Measurements from ENCODE around the gene CD8A.

The CD8A gene

GRCh38 chr2:86758405-86758804 is 32.3 kb downstream of the CD8A start:
- TF ChIP-seq ISL1 (CRISPR knock-in tag; IDR thresholded peaks at IDR 0.05) = no peak
- no peak for TF ChIP-seq CSRNP3 (CRISPR knock-in tag; IDR thresholded peaks at IDR 0.05)
- no peak for TF ChIP-seq SNAI2 (CRISPR knock-in tag; IDR thresholded peaks at IDR 0.05)
- TF ChIP-seq PPARA (CRISPR knock-in tag; IDR thresholded peaks at IDR 0.05; ENCODE audit: borderline replicate concordance) = no peak
- no peak for TF ChIP-seq GLIS3 (CRISPR knock-in tag; IDR thresholded peaks at IDR 0.05)
- no peak for TF ChIP-seq TSHZ2 (CRISPR knock-in tag; IDR thresholded peaks at IDR 0.05)
- no peak for TF ChIP-seq ZFP30 (CRISPR knock-in tag; IDR thresholded peaks at IDR 0.05)
- TF ChIP-seq TOX (CRISPR knock-in tag; IDR thresholded peaks at IDR 0.05; ENCODE audit: borderline replicate concordance) = no peak
- no peak for TF ChIP-seq ESRRG (CRISPR knock-in tag; IDR thresholded peaks at IDR 0.05)
- ATAC-seq = no peak

- TF ChIP-seq TOX (CRISPR knock-in tag; IDR thresholded peaks at IDR 0.05; ENCODE audit: borderline replicate concordance) (no peak), BACH2 (CRISPR knock-in tag; IDR thresholded peaks at IDR 0.05; ENCODE audit: borderline replicate concordance) (no peak), TCF4 (CRISPR knock-in tag; IDR thresholded peaks at IDR 0.05; ENCODE audit: borderline replicate concordance) (no peak), OSR1 (CRISPR knock-in tag; IDR thresholded peaks at IDR 0.05) (no peak), POU6F1 (CRISPR knock-in tag; IDR thresholded peaks at IDR 0.05; ENCODE audit: borderline replicate concordance, low read depth) (no peak), ZFP30 (CRISPR knock-in tag; IDR thresholded peaks at IDR 0.05) (no peak), ZNF70 (CRISPR knock-in tag; IDR thresholded peaks at IDR 0.05) (no peak), TSHZ2 (CRISPR knock-in tag; IDR thresholded peaks at IDR 0.05) (no peak), GLIS3 (CRISPR knock-in tag; IDR thresholded peaks at IDR 0.05) (no peak), CREB5 (CRISPR knock-in tag; IDR thresholded peaks at IDR 0.05; ENCODE audit: low read depth) (no peak), CSDC2 (CRISPR knock-in tag; IDR thresholded peaks at IDR 0.05) (no peak), RARB (CRISPR knock-in tag; IDR thresholded peaks at IDR 0.05) (no peak), CSRNP3 (CRISPR knock-in tag; IDR thresholded peaks at IDR 0.05) (no peak)
- ATAC-seq = no peak
These were observed 37.1 kb downstream of the CD8A start for GRCh38 chr2:86753606-86754005.

- no peak for ATAC-seq
- TF ChIP-seq RARB (CRISPR knock-in tag; IDR thresholded peaks at IDR 0.05) = no peak
- TF ChIP-seq CSDC2 (CRISPR knock-in tag; IDR thresholded peaks at IDR 0.05) = no peak
- no peak for TF ChIP-seq PATZ1 (CRISPR knock-in tag; IDR thresholded peaks at IDR 0.05; ENCODE audit: borderline replicate concordance)
- no peak for TF ChIP-seq ZNF565 (CRISPR knock-in tag; conservative IDR thresholded peaks at IDR 0.05; ENCODE audit: low read depth)
- no peak for TF ChIP-seq ESRRG (CRISPR knock-in tag; IDR thresholded peaks at IDR 0.05)
These were observed 37.8 kb downstream of the CD8A start for GRCh38 chr2:86752934-86753333.

All from SK-N-SH treated with all-trans-retinoic acid at 6 μM for 48 hours (cell line).